ENCODE data around the gene SLC25A51.

Gene SLC25A51

DNA sequence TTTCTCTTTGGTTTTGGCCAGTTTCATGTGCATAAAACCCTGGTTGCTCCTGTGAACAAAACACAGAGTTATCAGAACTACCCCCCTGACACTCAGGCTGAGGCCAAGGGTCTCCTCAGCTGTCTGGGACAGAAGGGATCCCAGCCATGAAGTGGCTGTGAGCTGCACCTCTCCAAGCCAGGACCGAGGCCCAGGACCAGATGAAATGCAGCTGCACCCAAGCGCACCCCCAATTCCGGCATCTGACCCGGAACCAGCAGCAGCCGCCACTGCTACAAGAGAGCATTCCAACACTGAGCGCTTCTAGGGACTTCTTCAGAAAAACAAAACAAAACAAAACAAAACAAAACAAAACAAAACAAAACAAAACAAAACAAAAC lies 16.0 kb upstream of the SLC25A51 start:
- Histone ChIP-seq H3K36me3 (peaks cover 20% of the 10 kb centered on the region), H3K27me3 (no peaks in the 10 kb centered on the region), H3K4me1 (peaks cover 20% of the 10 kb centered on the region), H3K4me3 (ENCODE audit: low read depth, low read length) (no peak overlapping the region), H3K9me3 (no peaks in the 10 kb centered on the region)
- no peak for DNase-seq
- no peak for TF ChIP-seq CTCF (IDR thresholded peaks at IDR 0.05; ENCODE audit: low read depth, low read length)

GRCh38 chr9:37919246-37919955 lies 15.5 kb upstream of the SLC25A51 start:
- no peak overlapping the region for H3K4me3 ChIP-seq (ENCODE audit: low read depth, low read length)
- peaks cover 20% of the 10 kb centered on the region for H3K36me3 ChIP-seq
- H3K9me3 ChIP-seq: no peaks in the 10 kb centered on the region
- no peak for TF ChIP-seq CTCF (IDR thresholded peaks at IDR 0.05; ENCODE audit: low read depth, low read length)
- no peak for DNase-seq
- H3K27me3 ChIP-seq: no peaks in the 10 kb centered on the region
- peaks cover 20% of the 10 kb centered on the region for H3K4me1 ChIP-seq

DNA sequence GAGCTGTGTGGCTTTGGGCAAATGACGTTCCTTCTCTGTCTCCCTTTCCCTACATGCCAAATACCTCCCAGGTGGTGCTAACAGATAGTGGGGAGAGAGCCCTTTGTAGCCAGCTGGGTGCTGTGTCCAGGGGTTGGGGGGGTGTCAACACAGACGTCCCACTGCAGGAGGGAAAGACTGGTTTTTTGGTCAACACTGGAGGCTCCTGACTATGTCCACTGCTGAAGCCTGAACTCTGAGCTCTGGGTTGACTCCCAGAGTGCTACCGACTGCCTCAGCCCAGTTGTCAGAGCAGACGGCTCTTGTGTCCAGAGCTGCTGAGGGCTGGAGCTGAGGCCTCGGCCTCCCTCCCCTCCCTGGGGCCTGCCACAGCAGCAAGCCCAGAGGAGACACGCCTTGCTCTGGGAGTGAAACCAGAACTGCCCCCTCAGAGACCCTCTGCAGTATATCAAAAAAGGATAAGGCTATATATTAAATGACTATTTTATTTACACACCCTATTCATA lies 14.8 kb upstream of the SLC25A51 start:
- H3K9me3 ChIP-seq: no peaks in the 10 kb centered on the region
- no peak for TF ChIP-seq CTCF (IDR thresholded peaks at IDR 0.05; ENCODE audit: low read depth, low read length)
- H3K4me1 ChIP-seq: peaks cover 24% of the 10 kb centered on the region
- H3K27me3 ChIP-seq: no peaks in the 10 kb centered on the region
- no peak for DNase-seq
- no peak overlapping the region for H3K4me3 ChIP-seq (ENCODE audit: low read depth, low read length)
- H3K36me3 ChIP-seq: peaks cover 20% of the 10 kb centered on the region

- Histone ChIP-seq H3K4me1 (peaks cover 19% of the 10 kb centered on the region), H3K9me3 (no peaks in the 10 kb centered on the region), H3K27me3 (no peaks in the 10 kb centered on the region), H3K36me3 (peaks cover 20% of the 10 kb centered on the region), H3K4me3 (ENCODE audit: low read depth, low read length) (no peak overlapping the region)
- no peak for TF ChIP-seq CTCF (IDR thresholded peaks at IDR 0.05; ENCODE audit: low read depth, low read length)
- no peak for DNase-seq
Observed at GRCh38 chr9:37917801-37918664, 14.1 kb upstream of the SLC25A51 start.

GRCh38 chr9:37917313-37917731 lies 13.4 kb upstream of the SLC25A51 start:
- Histone ChIP-seq H3K4me1 (peaks cover 12% of the 10 kb centered on the region), H3K4me3 (ENCODE audit: low read depth, low read length) (no peak overlapping the region), H3K36me3 (peaks cover 20% of the 10 kb centered on the region), H3K9me3 (no peaks in the 10 kb centered on the region), H3K27me3 (no peaks in the 10 kb centered on the region)
- no peak for TF ChIP-seq CTCF (IDR thresholded peaks at IDR 0.05; ENCODE audit: low read depth, low read length)
- DNase-seq: no peak

All from BE2C (cell line).